HPDE6-E6E7 (cell line): ENCODE data around the gene COPZ1.
"Not testable (repeated sequence)": the region's sequence is repeated elsewhere in the genome, so short reads cannot be mapped to it uniquely, and the experiment has no call there.

Experiments
- DNase-seq: peaks from one replicate; pipeline ENCODE4 v3.0.0; 2011; ENCODE audit warnings: missing footprints; ENCODE audit errors: extremely low spot score

COPZ1 gene

DNA sequence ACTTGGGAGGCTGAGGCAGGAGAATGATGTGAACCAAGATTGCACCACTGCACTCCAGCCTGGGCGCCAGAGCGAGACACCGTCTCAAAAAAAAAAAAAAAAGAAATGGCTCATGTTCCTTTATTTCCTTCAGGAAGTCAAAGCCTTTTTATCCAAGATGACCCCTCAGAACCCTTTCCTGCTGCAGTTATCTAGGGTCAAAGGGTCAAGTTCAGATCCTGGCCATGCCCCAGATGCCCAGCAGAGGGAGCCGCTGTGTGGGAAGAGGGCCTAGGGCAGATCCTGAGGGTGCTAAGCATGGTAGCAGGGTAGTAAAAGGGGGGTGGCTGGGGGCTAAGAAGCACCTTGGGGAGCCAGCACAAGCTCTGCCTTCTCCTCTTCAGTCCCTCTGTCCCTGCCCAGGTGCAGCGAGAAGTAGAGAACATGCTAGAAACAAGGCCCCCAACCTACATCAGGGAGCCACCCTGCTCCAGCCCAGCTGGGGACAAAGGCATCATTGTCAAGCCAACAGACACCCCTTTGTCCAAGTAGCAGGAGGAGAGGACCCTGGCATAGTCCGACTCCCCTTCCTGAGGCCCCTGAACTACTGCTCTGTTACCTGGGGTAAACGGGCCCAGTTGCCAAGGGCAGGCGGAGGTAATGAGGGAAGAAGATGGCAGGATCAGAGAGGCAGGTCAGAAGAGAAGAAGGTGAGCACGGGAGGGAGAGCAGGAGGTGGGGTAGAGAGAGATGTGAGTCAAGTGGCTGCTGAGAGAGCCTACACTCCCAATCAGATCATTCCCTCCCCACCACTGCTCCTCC, 30.6 kb upstream of the COPZ1 start:
- no peak for DNase-seq

GRCh38 chr12:54294953-54295566, 29.9 kb upstream of the COPZ1 start:
- no peak for DNase-seq

DNA sequence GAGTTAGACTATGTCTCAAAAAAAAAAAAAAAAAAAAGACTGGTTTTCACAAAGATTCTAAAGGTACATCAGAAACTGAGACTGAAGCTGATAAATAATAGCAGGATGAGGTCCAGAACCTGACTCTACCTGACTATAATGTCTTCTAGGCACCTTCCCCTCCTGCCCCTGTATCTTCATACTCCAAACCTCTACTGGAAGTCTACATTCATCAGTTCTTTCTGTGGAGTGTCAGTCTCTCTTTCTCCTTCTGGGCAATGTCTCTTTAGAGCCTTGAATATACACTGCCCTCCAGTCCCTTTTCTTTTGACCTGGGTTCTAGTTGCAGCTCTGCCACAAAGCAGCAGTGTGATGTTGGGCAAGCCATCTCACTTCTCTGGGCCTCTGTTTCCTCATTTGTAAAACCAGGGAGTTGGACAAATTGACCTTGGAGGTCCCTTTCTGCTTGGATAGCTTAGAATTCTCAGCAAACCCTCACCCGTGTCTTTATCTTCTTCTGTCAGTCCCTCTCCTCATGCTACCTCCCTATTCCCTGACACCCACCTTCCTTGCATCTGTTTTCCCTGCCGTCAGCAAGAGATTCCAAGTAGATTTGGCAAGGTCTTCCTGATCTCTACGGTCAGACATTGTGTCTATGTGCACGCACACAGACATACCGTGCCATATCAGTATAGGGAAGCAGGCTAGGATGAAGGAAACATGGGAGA, 28.4 kb upstream of the COPZ1 start:
- no peak for DNase-seq

GRCh38 chr12:54298904-54299303, 26.0 kb upstream of the COPZ1 start:
- DNase-seq, result no peak

DNA sequence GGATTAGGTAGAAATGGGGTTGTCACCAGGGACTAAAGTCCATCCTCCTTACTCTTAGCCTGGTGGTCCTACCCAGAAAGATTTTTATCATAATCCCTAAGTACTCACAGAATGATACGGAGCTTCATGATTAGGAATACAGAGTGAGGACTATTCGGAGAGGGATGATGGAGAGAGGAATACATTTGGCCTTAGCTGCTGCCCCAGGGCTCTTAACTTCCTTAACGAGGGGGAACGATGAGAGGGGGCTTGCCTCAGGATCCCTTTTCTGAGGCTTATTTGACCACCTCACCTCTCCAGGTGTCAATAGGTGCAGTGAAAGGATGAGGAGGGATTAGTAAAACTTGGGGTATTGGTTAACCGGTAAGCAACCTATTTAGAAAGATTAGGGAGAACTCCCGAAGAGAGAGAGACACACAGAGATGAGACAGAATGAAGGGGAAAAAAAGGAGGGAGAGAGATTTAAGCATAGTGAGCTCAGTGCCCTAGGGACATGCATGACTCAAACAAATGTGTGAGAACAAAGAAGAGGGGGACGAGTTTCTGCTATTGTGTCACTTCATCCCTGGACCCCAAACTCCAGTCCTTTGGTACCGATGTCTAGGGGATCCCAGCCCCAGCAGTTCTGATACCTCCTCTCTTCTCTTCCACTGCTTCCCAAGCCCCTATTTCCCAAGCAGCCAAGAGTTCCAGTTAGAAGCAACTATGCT, 25.3 kb upstream of the COPZ1 start:
- DNase-seq, result no peak

GRCh38 chr12:54300225-54300731, 24.7 kb upstream of the COPZ1 start:
- no peak for DNase-seq

- no peak for DNase-seq
These were observed 24.1 kb upstream of the COPZ1 start, which contains the start of gene NFE2 for GRCh38 chr12:54300732-54301427. Gene NFE2 (minus strand): TSS chr12:54301015. CDS start chr12:54295248, 5,767 bp downstream.

DNA sequence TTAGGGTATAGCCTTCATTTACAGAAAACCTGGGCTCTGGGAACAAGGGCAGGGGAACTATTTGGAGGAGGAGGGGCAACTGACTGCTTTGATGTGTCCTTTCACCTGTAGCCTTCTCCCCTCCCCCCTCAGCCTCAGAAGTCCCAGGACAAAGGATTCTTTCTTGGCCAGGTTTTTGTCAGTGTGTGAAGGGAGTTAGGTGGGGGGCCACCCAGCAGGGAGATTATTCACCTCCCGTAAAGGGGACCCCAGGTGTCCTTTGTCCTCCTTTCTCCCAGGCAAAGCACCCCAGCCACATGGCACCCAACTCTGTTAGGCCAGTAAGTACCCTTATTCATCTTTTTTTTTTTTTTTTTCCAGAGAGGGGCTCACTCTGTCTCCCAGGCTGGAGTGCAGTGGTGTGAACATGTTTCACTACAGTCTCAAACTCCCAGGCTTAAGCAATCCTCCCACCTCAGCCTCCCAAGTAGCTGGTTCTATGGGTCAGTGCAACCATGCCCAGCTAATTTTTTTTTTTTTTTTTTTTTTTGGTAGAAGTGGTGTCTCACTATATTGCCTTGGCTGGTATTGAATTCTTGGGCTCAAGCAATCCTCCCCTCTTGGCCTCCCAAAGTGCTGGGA, 23.4 kb upstream of the COPZ1 start:
- DNase-seq, result no peak

DNA sequence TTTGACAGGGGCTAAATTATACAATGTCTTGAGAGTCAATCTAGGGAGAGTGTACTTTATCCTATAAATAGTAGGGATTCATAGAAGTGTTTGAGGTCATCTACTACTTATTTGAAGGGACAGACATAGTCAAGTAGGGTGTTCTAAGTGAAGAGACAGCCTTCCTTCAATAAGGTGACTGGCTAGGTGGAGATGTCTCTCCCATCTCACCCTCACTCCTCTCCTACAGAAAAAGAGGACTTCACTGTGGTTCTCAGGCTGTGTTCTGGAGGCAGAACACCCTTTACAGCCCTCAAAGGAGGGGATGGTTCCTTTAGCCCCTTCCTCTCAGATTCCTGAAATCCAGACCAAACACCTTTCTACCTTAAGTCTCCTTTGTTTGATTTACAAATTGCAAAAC, 21.3 kb upstream of the COPZ1 start:
- no peak for DNase-seq

- DNase-seq, result no peak
These were observed 20.6 kb upstream of the COPZ1 start for GRCh38 chr12:54304187-54304810.

GRCh38 chr12:54306925-54307741, 17.8 kb upstream of the COPZ1 start:
- peak; percentile 83 for DNase-seq

- DNase-seq, result no peak
These were observed 13.9 kb upstream of the COPZ1 start for GRCh38 chr12:54311051-54311450.

DNA sequence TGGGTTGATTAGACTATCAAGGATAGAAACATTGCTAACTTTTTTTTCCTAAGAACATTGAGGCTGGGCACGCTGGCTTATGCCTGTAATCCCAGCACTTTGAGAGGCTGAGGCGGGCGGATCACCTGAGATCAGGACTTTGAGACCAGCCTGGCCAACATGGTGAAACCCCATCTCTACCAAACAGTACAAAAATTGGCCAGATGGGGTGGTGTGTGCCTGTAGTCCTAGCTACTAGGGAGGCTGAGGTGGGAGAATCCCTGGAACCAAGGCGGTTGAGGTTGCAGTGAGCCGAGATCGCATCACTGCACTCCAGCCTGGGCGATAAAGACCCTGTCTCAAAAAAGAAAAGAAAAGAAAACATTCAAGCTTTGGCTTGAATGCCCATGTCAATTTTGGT, 12.6 kb upstream of the COPZ1 start:
- not testable (repeated sequence) for DNase-seq

DNA sequence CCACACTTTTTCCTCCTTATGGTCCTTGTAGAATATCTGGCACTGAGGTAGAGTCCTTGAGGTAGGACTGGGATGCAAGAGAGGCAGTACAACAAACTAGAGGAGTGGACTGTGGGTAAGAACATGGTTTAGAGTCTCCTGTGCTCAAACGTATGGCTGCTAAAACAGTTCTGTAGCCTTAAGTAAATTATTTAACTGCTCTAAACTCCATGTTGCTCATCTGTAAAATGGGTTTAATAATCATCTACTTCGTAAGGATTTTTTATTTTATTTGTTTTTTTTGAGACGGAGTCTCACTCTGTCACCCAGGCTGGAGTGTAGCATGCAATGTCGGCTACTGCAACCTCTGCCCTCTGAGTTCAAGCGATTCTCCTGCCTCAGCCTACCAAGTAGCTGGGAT, 3.6 kb upstream of the COPZ1 start:
- no peak for DNase-seq

DNA sequence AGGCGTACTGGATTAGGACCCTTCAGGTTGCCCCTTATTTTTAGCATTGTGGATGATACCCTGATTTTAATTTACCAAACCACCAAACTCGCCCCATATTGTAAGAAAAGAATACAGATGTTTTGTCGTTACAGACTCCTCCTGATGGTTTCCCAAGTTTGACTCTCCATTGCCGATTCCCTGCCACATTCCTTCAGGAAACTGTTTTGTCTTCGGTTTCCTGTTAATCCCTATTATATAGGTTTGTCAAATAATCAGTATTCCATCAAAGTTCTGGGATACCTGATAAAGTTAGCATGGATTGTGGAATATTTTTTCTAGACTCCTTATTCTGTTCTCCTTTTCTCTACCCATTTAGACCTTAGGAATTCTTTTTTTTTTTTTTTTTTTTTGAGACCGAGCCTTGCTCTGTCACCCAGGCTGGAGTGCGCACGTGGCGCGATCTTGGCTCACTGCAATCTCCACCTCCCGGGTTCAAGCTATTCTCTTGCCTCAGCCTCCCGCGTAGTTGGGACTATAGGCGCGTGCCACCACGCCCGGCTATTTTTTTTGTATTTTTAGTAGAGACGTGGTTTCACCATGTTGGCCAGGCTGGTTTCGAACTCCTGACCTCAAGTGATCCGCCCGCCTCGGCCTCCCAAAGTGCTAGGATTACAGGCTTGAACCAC, 645 bp downstream of the COPZ1 start:
- DNase-seq, result not testable (repeated sequence)

DNA sequence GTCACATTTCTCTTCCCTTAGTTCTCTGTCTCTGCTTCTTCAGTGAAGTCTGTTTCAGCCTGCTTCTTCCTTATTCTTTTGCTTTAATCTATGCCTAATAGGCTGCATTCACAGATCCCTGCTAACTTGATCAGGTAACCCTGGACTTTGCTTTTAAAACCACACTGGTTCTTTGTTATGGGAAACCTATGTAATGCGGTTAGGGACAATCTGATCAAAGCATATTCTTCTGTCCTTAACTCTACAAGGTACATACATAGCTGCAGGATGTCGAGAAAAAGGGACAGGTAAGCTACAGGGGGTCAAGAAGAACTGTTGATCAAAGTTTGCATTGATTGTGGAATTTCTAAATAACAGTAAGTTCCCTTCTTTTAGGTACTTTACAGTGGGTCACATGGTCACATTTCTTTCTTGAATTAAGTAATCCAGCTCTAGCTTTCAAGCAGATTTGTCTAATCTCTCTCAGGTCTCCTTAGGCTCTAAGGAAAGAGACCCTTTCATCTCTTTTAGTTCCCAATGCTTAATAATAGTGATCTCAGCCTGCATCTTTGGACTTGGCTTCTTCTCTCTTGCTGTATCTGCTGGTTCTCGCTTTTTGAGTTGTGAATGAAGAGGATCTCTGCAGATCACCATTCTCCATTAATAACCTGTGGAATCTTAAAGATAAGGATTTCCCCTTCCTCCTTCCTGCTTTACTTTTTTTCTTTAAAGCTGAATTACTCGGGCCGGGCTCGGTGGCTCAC, 3.8 kb downstream of the COPZ1 start:
- DNase-seq, result no peak

- no peak for DNase-seq
These were observed 4.8 kb downstream of the COPZ1 start for GRCh38 chr12:54329759-54330158.

GRCh38 chr12:54330442-54330841, 5.5 kb downstream of the COPZ1 start:
- no peak for DNase-seq
